Epithelial cell of proximal tubule (primary cell): Measurements from ENCODE around the gene NHERF2. TPM values are rescaled to one million over a fixed set of nuclear protein-coding genes. Genes with fewer than 3 reads are reported as not detected.
A peak's percentile ranks its signal among the peaks of the same experiment; 100 is the strongest.

Experiments
- DNase-seq: peaks from one replicate; pipeline ENCODE4 v3.0.0-alpha.2; 2011; ENCODE audit warnings: low read depth
- H3K4me3 ChIP-seq: 2 replicates; pipeline ENCODE4 v1.5.1; 2011; ENCODE audit warnings: low read depth, mild to moderate bottlenecking, low read length
- total RNA-seq: library from RNA; depleted of rRNA; stranded (reverse); fragments of >200 nt; gene quantifications from 2 replicates; pipeline ENCODE4 v1.2.3, GENCODE V29; 2015
- TF ChIP-seq, protein P1 (sequence below): conservative IDR thresholded peaks from 2 replicates; pipeline ENCODE4 v1.5.1; 2012; ENCODE audit warnings: low read depth, mild to moderate bottlenecking, low read length

NHERF2 gene
- total RNA-seq, 1 donor from 2014 or later = 29.9 TPM

DNA sequence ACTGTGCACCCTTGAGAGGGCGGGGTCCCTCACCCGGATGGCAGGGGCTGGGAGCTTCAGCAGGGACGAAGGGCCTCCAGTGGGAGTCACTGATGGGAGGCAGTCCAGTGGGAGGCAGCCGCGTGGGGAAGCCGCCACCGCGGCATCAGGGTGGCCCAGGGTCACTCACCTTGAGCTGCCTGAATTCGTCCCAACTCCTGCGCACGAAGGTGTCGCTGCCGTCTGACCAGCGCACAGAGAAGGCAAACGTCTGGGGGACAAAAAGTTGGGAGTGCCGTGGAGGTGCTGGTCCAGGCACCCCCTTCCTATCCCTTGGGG, 46.0 kb upstream of the NHERF2 start:
- no peak overlapping the region for H3K4me3 ChIP-seq
- TF ChIP-seq, protein P1, sequence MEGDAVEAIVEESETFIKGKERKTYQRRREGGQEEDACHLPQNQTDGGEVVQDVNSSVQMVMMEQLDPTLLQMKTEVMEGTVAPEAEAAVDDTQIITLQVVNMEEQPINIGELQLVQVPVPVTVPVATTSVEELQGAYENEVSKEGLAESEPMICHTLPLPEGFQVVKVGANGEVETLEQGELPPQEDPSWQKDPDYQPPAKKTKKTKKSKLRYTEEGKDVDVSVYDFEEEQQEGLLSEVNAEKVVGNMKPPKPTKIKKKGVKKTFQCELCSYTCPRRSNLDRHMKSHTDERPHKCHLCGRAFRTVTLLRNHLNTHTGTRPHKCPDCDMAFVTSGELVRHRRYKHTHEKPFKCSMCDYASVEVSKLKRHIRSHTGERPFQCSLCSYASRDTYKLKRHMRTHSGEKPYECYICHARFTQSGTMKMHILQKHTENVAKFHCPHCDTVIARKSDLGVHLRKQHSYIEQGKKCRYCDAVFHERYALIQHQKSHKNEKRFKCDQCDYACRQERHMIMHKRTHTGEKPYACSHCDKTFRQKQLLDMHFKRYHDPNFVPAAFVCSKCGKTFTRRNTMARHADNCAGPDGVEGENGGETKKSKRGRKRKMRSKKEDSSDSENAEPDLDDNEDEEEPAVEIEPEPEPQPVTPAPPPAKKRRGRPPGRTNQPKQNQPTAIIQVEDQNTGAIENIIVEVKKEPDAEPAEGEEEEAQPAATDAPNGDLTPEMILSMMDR = no peak
- DNase-seq = no peak

DNA sequence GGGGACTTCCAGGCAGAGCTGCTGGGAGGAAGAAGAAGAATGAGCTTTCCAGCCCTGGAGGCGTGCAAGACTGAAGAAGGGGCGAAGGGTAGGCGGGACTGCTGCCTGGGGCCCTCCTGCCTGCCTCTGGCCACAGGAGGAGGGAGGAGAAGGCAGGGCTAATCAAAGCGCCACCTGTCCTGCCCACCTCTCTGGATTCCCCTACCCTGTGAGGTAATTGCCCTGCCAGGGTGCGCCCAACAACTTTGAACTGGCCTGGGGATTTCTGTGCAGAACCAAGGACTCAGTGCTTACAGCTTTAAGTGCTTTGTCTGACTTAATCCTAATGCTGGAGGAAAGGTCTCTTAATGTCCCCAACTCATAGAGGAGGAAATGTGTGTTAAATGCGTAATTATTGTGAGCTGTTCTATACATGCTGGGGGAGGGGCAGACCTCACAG, 45.3 kb upstream of the NHERF2 start, which contains the start of gene NOXO1:
Gene NOXO1 (minus strand): TSS at position 72 of the 439 bp plus-strand sequence. CDS start 290 bp downstream, outside the sequence.
- DNase-seq = no peak
- TF ChIP-seq, protein P1 = no peak
- H3K4me3 ChIP-seq = no peak within 1 kb of the TSS

DNA sequence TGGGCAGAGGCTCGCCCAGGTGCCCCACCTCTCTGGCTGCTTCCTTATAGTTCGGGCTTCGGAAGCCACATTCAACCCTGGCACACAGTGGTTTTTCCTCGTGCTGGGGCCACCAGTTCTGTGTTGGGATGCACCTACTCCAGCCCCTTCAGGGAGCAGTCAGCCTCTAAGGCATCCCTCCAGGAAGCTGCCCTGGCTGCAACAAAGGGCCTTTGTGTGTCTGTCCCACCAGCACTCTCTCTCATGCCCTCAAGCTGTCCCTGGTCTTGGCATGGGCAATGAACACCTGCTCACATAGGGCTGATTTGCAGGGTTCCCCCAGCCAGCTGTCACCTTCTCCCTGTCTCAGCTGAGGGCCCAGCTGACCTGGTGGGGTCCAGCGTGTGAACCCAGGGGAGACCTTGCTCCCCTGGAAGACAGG, 44.7 kb upstream of the NHERF2 start:
- no peak overlapping the region for H3K4me3 ChIP-seq
- DNase-seq = no peak
- TF ChIP-seq, protein P1 = no peak

DNA sequence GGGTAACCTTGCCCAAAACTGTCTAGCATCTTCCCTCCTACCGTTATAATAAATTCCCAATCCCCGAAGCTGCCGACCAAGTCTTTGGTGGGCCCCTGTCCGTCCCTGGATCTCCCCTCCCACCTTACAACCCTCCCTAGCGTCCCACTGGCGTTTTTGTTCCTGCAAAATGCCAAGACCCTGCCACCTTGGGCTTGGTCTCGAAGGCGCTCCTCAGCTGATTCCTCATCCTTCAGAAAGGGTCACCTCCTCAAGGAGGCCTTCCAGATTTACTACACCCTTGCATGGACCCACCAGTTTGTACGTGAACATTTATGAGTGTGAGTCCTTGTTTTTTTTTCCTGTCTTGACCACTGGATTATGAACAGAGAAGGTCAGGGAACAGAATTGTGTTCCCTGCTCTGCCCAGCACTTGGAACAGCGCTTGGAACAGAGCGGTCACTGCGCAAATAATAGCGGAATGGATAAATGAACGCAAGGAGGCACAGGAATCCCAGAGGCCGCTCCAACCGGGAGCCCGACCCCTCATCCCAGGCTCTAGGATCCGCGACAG, 43.6 kb upstream of the NHERF2 start:
- TF ChIP-seq, protein P1 = no peak
- no peak for DNase-seq
- H3K4me3 ChIP-seq = peak overlapping the region; percentile 77

DNA sequence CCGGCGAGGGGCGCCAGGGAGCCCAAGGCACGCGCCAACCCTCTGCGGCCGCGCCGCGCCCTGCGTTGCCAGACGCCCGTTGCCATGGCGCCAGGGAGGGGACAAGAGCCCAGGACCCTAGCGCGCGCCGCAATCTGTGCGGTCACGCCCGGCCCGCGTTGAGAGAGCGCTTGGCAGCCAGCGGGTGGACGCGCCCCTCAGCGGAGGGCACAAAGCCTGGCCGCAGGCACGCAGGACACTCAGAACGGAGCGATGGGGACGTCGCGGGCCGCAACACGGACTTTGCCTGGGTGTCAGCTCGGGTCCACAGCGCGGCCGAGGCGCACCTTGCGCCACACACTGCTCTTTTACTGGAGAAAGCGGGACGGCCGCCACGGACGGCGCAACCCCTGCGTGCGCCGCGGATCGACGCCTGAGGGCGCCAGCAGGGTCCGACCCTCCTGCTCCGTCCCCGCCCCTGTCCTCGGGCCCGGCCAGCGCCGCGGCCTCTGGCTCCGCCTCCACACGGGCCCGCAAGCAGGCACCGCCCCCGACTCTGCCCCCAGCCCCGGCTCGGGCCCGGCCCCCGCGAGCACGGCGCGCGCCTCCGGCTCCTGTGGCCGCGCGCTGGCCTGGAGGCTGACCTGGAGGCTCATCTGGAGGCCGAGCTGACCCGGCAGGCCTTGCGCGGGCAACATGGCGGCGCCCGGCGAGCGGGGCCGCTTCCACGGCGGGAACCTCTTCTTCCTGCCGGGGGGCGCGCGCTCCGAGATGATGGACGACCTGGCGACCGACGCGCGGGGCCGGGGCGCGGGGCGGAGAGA, 43.0 kb upstream of the NHERF2 start, which contains the start of gene GFER:
Gene GFER (plus strand): TSS at position 650 of the 803 bp plus-strand sequence. CDS start 26 bp downstream, at position 676.
- peak within 1 kb of the TSS; percentile 77 for H3K4me3 ChIP-seq
- TF ChIP-seq, protein P1 = peak; percentile 30
- DNase-seq = no peak

DNA sequence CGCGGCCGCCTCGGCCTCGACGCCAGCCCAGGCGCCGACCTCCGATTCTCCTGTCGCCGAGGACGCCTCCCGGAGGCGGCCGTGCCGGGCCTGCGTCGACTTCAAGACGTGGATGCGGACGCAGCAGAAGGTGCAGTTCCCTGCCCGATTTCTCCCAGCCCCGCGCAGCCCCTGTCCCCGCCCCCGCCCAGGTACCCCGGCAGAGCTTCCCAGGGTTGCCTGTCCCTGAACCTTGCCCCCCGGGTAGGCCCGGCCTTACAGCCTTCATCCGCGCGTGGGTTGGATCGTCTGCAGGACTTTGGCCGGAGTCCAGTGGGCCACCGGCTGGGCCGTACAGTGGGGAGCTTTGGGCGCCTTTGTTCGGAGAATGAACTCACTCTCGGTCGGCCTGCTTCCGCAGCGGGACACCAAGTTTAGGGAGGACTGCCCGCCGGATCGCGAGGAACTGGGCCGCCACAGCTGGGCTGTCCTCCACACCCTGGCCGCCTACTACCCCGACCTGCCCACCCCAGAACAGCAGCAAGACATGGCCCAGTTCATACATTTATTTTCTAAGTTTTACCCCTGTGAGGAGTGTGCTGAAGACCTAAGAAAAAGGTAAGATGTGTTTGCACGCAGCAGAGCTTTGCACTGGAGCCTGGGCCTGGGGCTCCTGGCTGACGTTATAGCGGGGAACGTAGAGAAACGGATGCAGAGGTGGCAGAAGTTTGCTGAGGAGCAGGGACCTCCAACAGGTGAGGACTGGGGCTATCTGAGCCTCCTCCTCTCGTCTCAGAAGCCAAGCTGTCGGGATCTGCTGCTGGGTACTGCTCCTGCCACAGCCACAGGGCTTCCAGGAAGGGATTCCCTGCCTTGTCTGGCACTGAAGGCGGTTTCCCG, 42.1 kb upstream of the NHERF2 start:
- no peak for DNase-seq
- peak overlapping the region; percentile 77 for H3K4me3 ChIP-seq
- TF ChIP-seq, protein P1 = no peak
